B cell (primary cell): ENCODE measurements around the gene TMEM125.

Source experiments
- CTCF ChIP-seq: fragments of 200-600 bp; IDR thresholded peaks from one replicate; pipeline ENCODE4 v1.8.0; 2022; ENCODE audit warnings: antibody characterized with exemption, mild to moderate bottlenecking
- EZH2 ChIP-seq: IDR thresholded peaks from 2 replicates; pipeline ENCODE4 v1.6.1; 2012; ENCODE audit warnings: borderline replicate concordance, low read depth, mild to moderate bottlenecking, moderate library complexity, low read length; ENCODE audit not compliant: insufficient read depth, poor library complexity, severe bottlenecking

DNA sequence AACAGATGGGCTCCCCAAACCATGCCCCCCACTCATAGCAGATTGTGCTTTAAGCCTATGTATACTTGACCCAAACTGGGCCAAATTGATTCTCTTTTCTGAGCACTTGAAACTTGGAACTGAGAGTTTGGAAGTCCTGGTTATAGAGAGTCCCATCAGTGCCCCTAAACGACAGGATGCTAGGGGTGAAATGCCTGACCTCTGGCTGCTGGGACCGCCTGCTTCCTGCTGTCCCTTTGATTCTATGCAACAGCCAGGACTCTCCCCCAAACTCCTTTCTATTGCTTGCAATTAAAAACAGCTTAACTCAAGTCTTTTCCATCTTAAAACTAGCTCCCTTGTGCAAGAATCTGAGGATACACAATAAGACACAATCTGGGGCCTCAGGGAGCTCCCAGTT is 10.9 kb downstream of the TMEM125 start:
- TF ChIP-seq CTCF, result no peak
- no peak for TF ChIP-seq EZH2
